GM18873 (cell line): Measurements from ENCODE around the gene HDGFL3.
"Not testable (repeated sequence)": the region's sequence is repeated elsewhere in the genome, so short reads cannot be mapped to it uniquely, and the experiment has no call there.

ENCODE experiments used
- ATAC-seq: cut with Tn5 transposase; IDR thresholded peaks from one replicate; pipeline ENCODE4 v1.9.1; 2021; ENCODE audit warnings: mild to moderate bottlenecking, moderate library complexity, moderate number of reproducible peaks; ENCODE audit not compliant: unreplicated experiment, low FRiP score

Gene HDGFL3

GRCh38 chr15:83106994-83107840 is 100.4 kb downstream of the HDGFL3 start, which contains the start of gene TM6SF1:
TSS of gene TM6SF1 (plus strand) at chr15:83107645. CDS start at chr15:83107681, 36 bp downstream.
- ATAC-seq, result no peak

- ATAC-seq, result no peak
Measured at GRCh38 chr15:83105440-83105839, 102.2 kb downstream of the HDGFL3 start.

- no peak for ATAC-seq
Measured at GRCh38 chr15:83104141-83104540, 103.5 kb downstream of the HDGFL3 start.

GRCh38 chr15:83102346-83102745 is 105.3 kb downstream of the HDGFL3 start:
- no peak for ATAC-seq

- no peak for ATAC-seq
Measured at GRCh38 chr15:83100097-83100646, 107.5 kb downstream of the HDGFL3 start.

GRCh38 chr15:83099290-83099689 is 108.3 kb downstream of the HDGFL3 start:
- ATAC-seq, result no peak

- ATAC-seq, result no peak
Measured at GRCh38 chr15:83098079-83098478, 109.5 kb downstream of the HDGFL3 start.

GRCh38 chr15:83094583-83094982 is 113.0 kb downstream of the HDGFL3 start:
- no peak for ATAC-seq

- no peak for ATAC-seq
Measured at GRCh38 chr15:83092309-83092976, 115.2 kb downstream of the HDGFL3 start.

- ATAC-seq, result not testable (repeated sequence)
Measured at GRCh38 chr15:83091965-83092308, 115.7 kb downstream of the HDGFL3 start.

GRCh38 chr15:83090465-83090864 is 117.2 kb downstream of the HDGFL3 start:
- ATAC-seq, result no peak

GRCh38 chr15:83088876-83089275 is 118.7 kb downstream of the HDGFL3 start:
- ATAC-seq, result no peak

- ATAC-seq, result no peak
Measured at GRCh38 chr15:83087576-83087975, 120.0 kb downstream of the HDGFL3 start.

- ATAC-seq, result not testable (repeated sequence)
Measured at GRCh38 chr15:83085864-83086552, 121.6 kb downstream of the HDGFL3 start.

GRCh38 chr15:83085461-83085860 is 122.2 kb downstream of the HDGFL3 start:
- ATAC-seq, result not testable (repeated sequence)

GRCh38 chr15:83082730-83083386 is 124.8 kb downstream of the HDGFL3 start:
- no peak for ATAC-seq

GRCh38 chr15:83081256-83082014 is 126.2 kb downstream of the HDGFL3 start:
- no peak for ATAC-seq

GRCh38 chr15:83078712-83079111 is 128.9 kb downstream of the HDGFL3 start:
- ATAC-seq, result no peak
